HG03139 (cell line): ENCODE data around the gene CHD1L.
"Not testable (repeated sequence)": the region's sequence is repeated elsewhere in the genome, so short reads cannot be mapped to it uniquely, and the experiment has no call there.

Experiments used
- ATAC-seq: cut with Tn5 transposase; IDR thresholded peaks from one replicate; pipeline ENCODE4 v1.9.1; 2021; ENCODE audit not compliant: unreplicated experiment

CHD1L gene

GRCh38 chr1:147264158-147264768 lies 21.8 kb downstream of the CHD1L start:
- ATAC-seq, result no peak

GRCh38 chr1:147266381-147266780 lies 23.9 kb downstream of the CHD1L start:
- ATAC-seq, result no peak

GRCh38 chr1:147267711-147268110 lies 25.2 kb downstream of the CHD1L start:
- no peak for ATAC-seq

GRCh38 chr1:147270721-147271120 lies 28.2 kb downstream of the CHD1L start:
- ATAC-seq, result no peak

GRCh38 chr1:147272042-147272441 lies 29.6 kb downstream of the CHD1L start:
- no peak for ATAC-seq

- no peak for ATAC-seq
Measured at GRCh38 chr1:147273409-147274336, 31.2 kb downstream of the CHD1L start.

- ATAC-seq, result no peak
Measured at GRCh38 chr1:147281950-147282349, 39.5 kb downstream of the CHD1L start.

GRCh38 chr1:147283011-147283410 lies 40.5 kb downstream of the CHD1L start:
- no peak for ATAC-seq

GRCh38 chr1:147287133-147287865 lies 44.8 kb downstream of the CHD1L start:
- no peak for ATAC-seq

- ATAC-seq, result no peak
Measured at GRCh38 chr1:147292012-147292411, 49.5 kb downstream of the CHD1L start.

GRCh38 chr1:147292631-147293251 lies 50.3 kb downstream of the CHD1L start:
- ATAC-seq, result no peak

- ATAC-seq, result no peak
Measured at GRCh38 chr1:147297438-147297837, 55.0 kb downstream of the CHD1L start.

GRCh38 chr1:147305803-147306202 lies 63.3 kb downstream of the CHD1L start:
- not testable (repeated sequence) for ATAC-seq

- no peak for ATAC-seq
Measured at GRCh38 chr1:147316968-147317367, 74.5 kb downstream of the CHD1L start.

- ATAC-seq, result not testable (repeated sequence)
Measured at GRCh38 chr1:147326933-147327687, 84.6 kb downstream of the CHD1L start.

GRCh38 chr1:147334292-147334691 lies 91.8 kb downstream of the CHD1L start:
- ATAC-seq, result no peak

- no peak for ATAC-seq
Measured at GRCh38 chr1:147336291-147336690, 93.8 kb downstream of the CHD1L start.

- no peak for ATAC-seq
Measured at GRCh38 chr1:147337040-147337630, 94.7 kb downstream of the CHD1L start.

- no peak for ATAC-seq
Measured at GRCh38 chr1:147338571-147338970, 96.1 kb downstream of the CHD1L start.

- no peak for ATAC-seq
Measured at GRCh38 chr1:147341246-147341645, 98.8 kb downstream of the CHD1L start.
